HG02588 (cell line): Measurements from ENCODE around the gene GAS2.
"Not testable (repeated sequence)": the region's sequence is repeated elsewhere in the genome, so short reads cannot be mapped to it uniquely, and the experiment has no call there.

Experiments
- ATAC-seq: cut with Tn5 transposase; IDR thresholded peaks from one replicate; pipeline ENCODE4 v1.9.1; 2021; ENCODE audit warnings: mild to moderate bottlenecking, moderate library complexity; ENCODE audit not compliant: unreplicated experiment

GAS2 gene

GRCh38 chr11:22666325-22666687 is at the start of gene GAS2:
Gene GAS2 (plus strand): TSS chr11:22666611. CDS start chr11:22674870, 8,259 bp downstream.
- peak; percentile 8 for ATAC-seq

- ATAC-seq, result no peak
Observed at GRCh38 chr11:22617868-22618267, 48.5 kb upstream of the GAS2 start.

- ATAC-seq, result peak; percentile 54
Observed at GRCh38 chr11:22624742-22625447, 41.5 kb upstream of the GAS2 start.

- ATAC-seq, result peak; percentile 96
Observed at GRCh38 chr11:22625448-22626287, 40.7 kb upstream of the GAS2 start, which contains the start of gene FANCF. Gene FANCF (minus strand): TSS chr11:22625823. CDS start chr11:22625810, 13 bp downstream.

- no peak for ATAC-seq
Observed at GRCh38 chr11:22626573-22627239, 39.7 kb upstream of the GAS2 start.

GRCh38 chr11:22627421-22627820 is 39.0 kb upstream of the GAS2 start:
- no peak for ATAC-seq

- ATAC-seq, result no peak
Observed at GRCh38 chr11:22633354-22633902, 33.0 kb upstream of the GAS2 start.

GRCh38 chr11:22634897-22635629 is 31.3 kb upstream of the GAS2 start:
- no peak for ATAC-seq

- no peak for ATAC-seq
Observed at GRCh38 chr11:22635689-22636088, 30.7 kb upstream of the GAS2 start.

GRCh38 chr11:22640862-22641261 is 25.5 kb upstream of the GAS2 start:
- ATAC-seq, result no peak

GRCh38 chr11:22641559-22641958 is 24.9 kb upstream of the GAS2 start:
- no peak for ATAC-seq

GRCh38 chr11:22652346-22652745 is 14.1 kb upstream of the GAS2 start:
- ATAC-seq, result not testable (repeated sequence)

- no peak for ATAC-seq
Observed at GRCh38 chr11:22656130-22656529, 10.3 kb upstream of the GAS2 start.

GRCh38 chr11:22657101-22657694 is 9.2 kb upstream of the GAS2 start:
- ATAC-seq, result peak; percentile 93

GRCh38 chr11:22659783-22660182 is 6.6 kb upstream of the GAS2 start:
- no peak for ATAC-seq

GRCh38 chr11:22666688-22667439 is 453 bp downstream of the GAS2 start:
- peak; percentile 61 for ATAC-seq

- peak; percentile 35 for ATAC-seq
Observed at GRCh38 chr11:22668005-22668796, 1.8 kb downstream of the GAS2 start.

GRCh38 chr11:22669368-22669767 is 3.0 kb downstream of the GAS2 start:
- no peak for ATAC-seq

GRCh38 chr11:22670830-22671229 is 4.4 kb downstream of the GAS2 start:
- ATAC-seq, result peak; percentile 29
